Adrenal gland (tissue), 5 donors: ENCODE measurements around the gene ZNF426.

Source experiments
- POLR2A ChIP-seq, 2 donors: fragments of 450-650 bp; IDR thresholded peaks; one replicate each; pipeline ENCODE4 v1.6.1; 2017; ENCODE audit warnings: antibody characterized with exemption in 2 of 2, mild to moderate bottlenecking in 2 of 2, moderate library complexity in 1 of 2
- TF ChIP-seq, protein P1 (sequence below), 6 experiments: fragments of 450-650 bp in 4 of 6; fragments of 200-600 bp in 2 of 6; sonication (generic) in 1 of 6; IDR thresholded peaks; 1 replicate in 5 of 6; 2 replicates in 1 of 6; pipeline versions ENCODE4 v1.5.1 to v1.8.0; 2016 to 2021; ENCODE audit warnings: antibody characterized with exemption in 6 of 6, mild to moderate bottlenecking in 2 of 6, moderate library complexity in 1 of 6
- donor health status: DM: no; HTN: no; CAD: no.

DNA sequence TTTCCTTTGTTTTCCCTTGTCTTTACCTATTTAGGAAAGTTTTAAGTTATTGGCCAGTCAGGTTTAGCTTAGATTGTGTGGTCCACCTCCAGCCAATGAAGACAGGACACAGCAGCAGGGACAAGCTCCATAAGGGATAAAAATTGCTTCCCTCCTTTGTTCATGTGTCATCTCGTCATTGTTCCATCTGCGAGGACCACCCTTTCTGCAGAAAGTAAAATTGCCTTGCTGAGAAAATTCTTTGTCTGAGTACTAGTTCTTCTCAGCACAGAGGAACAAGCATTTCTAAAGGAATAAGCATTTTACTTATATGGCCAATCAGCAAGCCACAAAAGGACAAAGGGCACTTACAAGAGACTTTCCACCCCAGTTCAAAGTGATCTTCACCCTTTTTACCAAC, 51.4 kb downstream of the ZNF426 start:
- TF ChIP-seq POLR2A (IDR thresholded peaks at IDR 0.05): no peak
- TF ChIP-seq, protein P1, sequence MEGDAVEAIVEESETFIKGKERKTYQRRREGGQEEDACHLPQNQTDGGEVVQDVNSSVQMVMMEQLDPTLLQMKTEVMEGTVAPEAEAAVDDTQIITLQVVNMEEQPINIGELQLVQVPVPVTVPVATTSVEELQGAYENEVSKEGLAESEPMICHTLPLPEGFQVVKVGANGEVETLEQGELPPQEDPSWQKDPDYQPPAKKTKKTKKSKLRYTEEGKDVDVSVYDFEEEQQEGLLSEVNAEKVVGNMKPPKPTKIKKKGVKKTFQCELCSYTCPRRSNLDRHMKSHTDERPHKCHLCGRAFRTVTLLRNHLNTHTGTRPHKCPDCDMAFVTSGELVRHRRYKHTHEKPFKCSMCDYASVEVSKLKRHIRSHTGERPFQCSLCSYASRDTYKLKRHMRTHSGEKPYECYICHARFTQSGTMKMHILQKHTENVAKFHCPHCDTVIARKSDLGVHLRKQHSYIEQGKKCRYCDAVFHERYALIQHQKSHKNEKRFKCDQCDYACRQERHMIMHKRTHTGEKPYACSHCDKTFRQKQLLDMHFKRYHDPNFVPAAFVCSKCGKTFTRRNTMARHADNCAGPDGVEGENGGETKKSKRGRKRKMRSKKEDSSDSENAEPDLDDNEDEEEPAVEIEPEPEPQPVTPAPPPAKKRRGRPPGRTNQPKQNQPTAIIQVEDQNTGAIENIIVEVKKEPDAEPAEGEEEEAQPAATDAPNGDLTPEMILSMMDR (IDR thresholded peaks at IDR 0.05): no peak
